H1 (cell line): Measurements from ENCODE around the gene SPTSSA. TPM values are rescaled to one million over a fixed set of nuclear protein-coding genes. Genes with fewer than 3 reads are reported as not detected.

Experiments
- CTCF ChIA-PET: fragments of 300-600 bp; sonication (Branson Sonifier 250); formaldehyde crosslinking; loops from one replicate; lab custom pipeline; 2021; ENCODE audit not compliant: partially characterized antibody; lab: Charles Lee
- POLR2A ChIA-PET: fragments of 300-600 bp; sonication (Branson Sonifier 250); formaldehyde crosslinking; loops from one replicate; lab custom pipeline; 2021; ENCODE audit warnings: inconsistent platforms; ENCODE audit not compliant: partially characterized antibody; lab: Charles Lee
- DNase-seq, 2 experiments: peaks; one replicate each; pipeline versions ENCODE4 v3.0.0 to v3.0.0-alpha.2; 2010 to 2022; ENCODE audit warnings: low spot score in 2 of 2, low read depth in 1 of 2, mixed read lengths in 1 of 2
- FAIRE-seq: peaks from 2 replicates; lab custom pipeline; 2011; peaks lifted over from hg19 to GRCh38; lab: Jason Lieb, UNC
- H2AFZ ChIP-seq: 2 replicates; pipeline ENCODE4 v1.8.1; 2012; ENCODE audit warnings: low read length, inconsistent platforms
- H2AK5ac ChIP-seq: 2 replicates; pipeline ENCODE4 v1.6.1; 2013; ENCODE audit warnings: low read depth, low read length
- H2BK120ac ChIP-seq: replicated peaks from 2 replicates; pipeline ENCODE3; 2013; ENCODE audit warnings: low read depth, low read length, inconsistent platforms
- H2BK12ac ChIP-seq: 2 replicates; pipeline ENCODE4 v1.6.1; 2013; ENCODE audit warnings: low read depth, low read length
- H2BK15ac ChIP-seq: 2 replicates; pipeline ENCODE4 v1.6.1; 2013; ENCODE audit warnings: low read length
- H2BK20ac ChIP-seq: 2 replicates; pipeline ENCODE4 v1.6.1; 2013; ENCODE audit warnings: low read length
- H2BK5ac ChIP-seq: 2 replicates; pipeline ENCODE4 v1.6.1; 2013; ENCODE audit warnings: low read depth, low read length
- H3K14ac ChIP-seq: 2 replicates; pipeline ENCODE4 v1.6.1; 2013; ENCODE audit warnings: inconsistent platforms; ENCODE audit not compliant: insufficient read length
- H3K18ac ChIP-seq: 2 replicates; pipeline ENCODE4 v1.6.1; 2013; ENCODE audit warnings: low read length; ENCODE audit errors: extremely low read depth
- H3K23ac ChIP-seq: 2 replicates; pipeline ENCODE4 v1.6.1; 2013; ENCODE audit warnings: inconsistent platforms; ENCODE audit not compliant: insufficient read length
- H3K23me2 ChIP-seq: 2 replicates; pipeline ENCODE4 v1.6.1; 2013; ENCODE audit warnings: low read depth, low read length
- H3K27ac ChIP-seq: 2 replicates; pipeline ENCODE4 v1.6.1; 2011; ENCODE audit warnings: low read depth, low read length, inconsistent platforms
- H3K27me3 ChIP-seq, 4 experiments: replicated peaks in 1 of 4; 1 replicate in 1 of 4; 2 replicates in 3 of 4; pipeline versions ENCODE4 v1.6.1 to v1.8.1; 2011 to 2013; ENCODE audit warnings: low read length in 3 of 4, mild to moderate bottlenecking in 3 of 4, inconsistent platforms in 2 of 4, mixed read lengths in 2 of 4, moderate library complexity in 1 of 4; ENCODE audit not compliant: control insufficient read depth in 3 of 4, insufficient read depth in 3 of 4; ENCODE audit errors: extremely low read depth in 1 of 4
- H3K36me3 ChIP-seq, 4 experiments: 2 replicates each; pipeline versions ENCODE4 v1.6.1 to v1.8.1; 2011 to 2013; ENCODE audit warnings: mild to moderate bottlenecking in 4 of 4, low read length in 3 of 4, moderate library complexity in 2 of 4, control low read depth in 1 of 4, inconsistent platforms in 1 of 4; ENCODE audit not compliant: insufficient read depth in 4 of 4, control insufficient read depth in 2 of 4
- H3K4ac ChIP-seq: replicated peaks from 2 replicates; pipeline ENCODE3; 2013; ENCODE audit warnings: low read length, low read depth, mixed read lengths, inconsistent platforms; ENCODE audit not compliant: insufficient read length
- H3K4me1 ChIP-seq, 4 experiments: replicated peaks in 1 of 4; 1 replicate in 1 of 4; 2 replicates in 3 of 4; pipeline versions ENCODE4 v1.6.1 to v1.8.1; 2011 to 2013; ENCODE audit warnings: low read length in 3 of 4, inconsistent platforms in 2 of 4, mixed read lengths in 1 of 4; ENCODE audit not compliant: insufficient read depth in 4 of 4, control insufficient read depth in 3 of 4
- H3K4me2 ChIP-seq, 2 experiments: 2 replicates each; pipeline versions ENCODE4 v1.6.1 to v1.8.1; 2011 to 2013; ENCODE audit warnings: low read depth in 2 of 2, low read length in 2 of 2, control low read depth in 1 of 2, inconsistent platforms in 1 of 2, mild to moderate bottlenecking in 1 of 2; ENCODE audit not compliant: insufficient read depth in 1 of 2
- H3K4me3 ChIP-seq, 4 experiments: fragments of 200-600, 300-600 bp in 1 of 4; sonication (generic), shearing (Covaris generic), sonication (Bioruptor Twin) in 1 of 4; 2 replicates each; pipeline versions ENCODE4 v1.5.1 to v1.8.1; 2011 to 2016; ENCODE audit warnings: low read length in 4 of 4, low read depth in 3 of 4, control low read depth in 2 of 4, inconsistent platforms in 2 of 4, mild to moderate bottlenecking in 2 of 4, mixed read lengths in 1 of 4, moderate library complexity in 1 of 4; ENCODE audit not compliant: insufficient read depth in 2 of 4; ENCODE audit errors: extremely low read depth in 1 of 4
- H3K56ac ChIP-seq: replicated peaks from 2 replicates; pipeline ENCODE3; 2013; ENCODE audit warnings: low read depth, mild to moderate bottlenecking, mixed read lengths, low read length, inconsistent platforms; ENCODE audit not compliant: insufficient read length
- H3K79me1 ChIP-seq: 2 replicates; pipeline ENCODE4 v1.6.1; 2013; ENCODE audit warnings: low read depth, low read length, control low read depth
- H3K79me2 ChIP-seq, 2 experiments: 2 replicates each; pipeline versions ENCODE4 v1.6.1 to v1.8.1; 2012 to 2013; ENCODE audit warnings: low read length in 2 of 2, mild to moderate bottlenecking in 2 of 2, inconsistent platforms in 1 of 2; ENCODE audit not compliant: insufficient read depth in 2 of 2, control insufficient read depth in 1 of 2
- H3K9ac ChIP-seq, 4 experiments: replicated peaks in 1 of 4; 1 replicate in 1 of 4; 2 replicates in 3 of 4; pipeline versions ENCODE4 v1.6.1 to v1.8.1; 2011 to 2013; ENCODE audit warnings: low read depth in 3 of 4, low read length in 3 of 4, control low read depth in 2 of 4, mild to moderate bottlenecking in 2 of 4, moderate library complexity in 2 of 4, inconsistent platforms in 1 of 4; ENCODE audit errors: extremely low read depth in 1 of 4
- H3K9me3 ChIP-seq, 2 experiments: 2 replicates each; pipeline versions ENCODE4 v1.6.1 to v1.8.1; 2012 to 2013; ENCODE audit warnings: mild to moderate bottlenecking in 2 of 2, moderate library complexity in 2 of 2, control low read depth in 1 of 2, inconsistent platforms in 1 of 2, low read depth in 1 of 2, low read length in 1 of 2, mixed read lengths in 1 of 2; ENCODE audit not compliant: insufficient read depth in 2 of 2
- H4K20me1 ChIP-seq, 2 experiments: replicated peaks in 1 of 2; 2 replicates each; pipeline versions ENCODE3 to v1.8.1; 2011 to 2013; ENCODE audit warnings: inconsistent platforms in 2 of 2, low read length in 2 of 2, mild to moderate bottlenecking in 1 of 2; ENCODE audit not compliant: insufficient read depth in 2 of 2, control insufficient read depth in 1 of 2
- H4K5ac ChIP-seq: 2 replicates; pipeline ENCODE4 v1.6.1; 2013; ENCODE audit warnings: low read length, low read depth, mixed read lengths, inconsistent platforms; ENCODE audit not compliant: insufficient read length
- H4K8ac ChIP-seq: 2 replicates; pipeline ENCODE4 v1.8.0; 2013; ENCODE audit warnings: mild to moderate bottlenecking, moderate library complexity, low read length, inconsistent platforms; ENCODE audit not compliant: insufficient read depth; ENCODE audit errors: extremely low read depth
- H4K91ac ChIP-seq: replicated peaks from 2 replicates; pipeline ENCODE3; 2013; ENCODE audit warnings: low read length, mixed read lengths, inconsistent platforms; ENCODE audit not compliant: insufficient read length
- CBX5 ChIP-seq: fragments of 300-800, 300-1000 bp; sonication (generic); IDR thresholded peaks from 2 replicates; pipeline ENCODE4 v1.7.1; 2016; ENCODE audit warnings: antibody characterized with exemption, low read length, low read depth
- CEBPB ChIP-seq: IDR thresholded peaks from 2 replicates; pipeline ENCODE4 v1.6.1; 2012; ENCODE audit warnings: low read depth, low read length
- GTF2F1 ChIP-seq: IDR thresholded peaks from 2 replicates; pipeline ENCODE4 v1.6.1; 2012; ENCODE audit warnings: low read depth, low read length, improper control_type of control experiment, borderline replicate concordance
- MAFK ChIP-seq: IDR thresholded peaks from 2 replicates; pipeline ENCODE4 v1.6.1; 2012; ENCODE audit warnings: low read depth, mild to moderate bottlenecking, improper control_type of control experiment, low read length
- POLR2A ChIP-seq, 2 experiments: IDR thresholded peaks; 1 replicate in 1 of 2; 2 replicates in 1 of 2; pipeline ENCODE4 v1.6.1; 2011; ENCODE audit warnings: low read depth in 2 of 2, low read length in 2 of 2, mild to moderate bottlenecking in 2 of 2; ENCODE audit errors: control extremely low read depth in 1 of 2
- POLR2AphosphoS5 ChIP-seq: IDR thresholded peaks from 2 replicates; pipeline ENCODE4 v1.6.1; 2011; ENCODE audit warnings: low read depth, low read length
- RNF2 ChIP-seq: fragments of 200-900, 300-1000 bp; sonication (generic); IDR thresholded peaks from 2 replicates; pipeline ENCODE4 v1.7.1; 2016; ENCODE audit warnings: borderline replicate concordance, low read depth, mild to moderate bottlenecking, antibody characterized with exemption, low read length; ENCODE audit not compliant: poor library complexity, severe bottlenecking; ENCODE audit errors: missing control alignments
- RXRA ChIP-seq: IDR thresholded peaks from 2 replicates; pipeline ENCODE4 v1.6.1; 2011; ENCODE audit warnings: low read depth, mild to moderate bottlenecking, low read length, moderate library complexity; ENCODE audit not compliant: insufficient read depth
- SAP30 ChIP-seq: fragments of 300-600 bp; sonication (generic); IDR thresholded peaks from 2 replicates; pipeline ENCODE4 v1.7.1; 2012; ENCODE audit warnings: low read length, moderate library complexity, mild to moderate bottlenecking, inconsistent platforms; ENCODE audit not compliant: insufficient read depth, insufficient replicate concordance
- SIN3A ChIP-seq, 2 experiments: IDR thresholded peaks in 1 of 2; conservative IDR thresholded peaks in 1 of 2; 2 replicates each; pipeline ENCODE4 v1.6.1; 2011 to 2012; ENCODE audit warnings: low read length in 2 of 2, improper control_type of control experiment in 1 of 2, low read depth in 1 of 2, mild to moderate bottlenecking in 1 of 2
- SRF ChIP-seq: IDR thresholded peaks from 2 replicates; pipeline ENCODE4 v1.6.1; 2011; ENCODE audit warnings: mild to moderate bottlenecking, low read depth, low read length, moderate library complexity
- WGBS, 2 experiments: shearing (Covaris generic) in 1 of 2; methylation state at CpG; one replicate each; pipeline versions ENCODE4 v1.1.6 to v1.1.7; 2013 to 2015; ENCODE audit warnings: low lambda C conversion rate in 2 of 2, mixed read lengths in 2 of 2, inconsistent platforms in 1 of 2, low coverage in 1 of 2, missing lambda C conversion rate in 1 of 2; ENCODE audit not compliant: insufficient replicate concordance in 2 of 2, insufficient coverage in 1 of 2, insufficient read length in 1 of 2; ENCODE audit errors: extremely low coverage in 1 of 2, missing lambda C conversion rate in 1 of 2; 5-methylcytosine and 5-hydroxymethylcytosine counted together
- polyA plus RNA-seq, 7 experiments: library from polyadenylated mRNA; depleted of rRNA in 3 of 7; stranded (reverse) in 5 of 7; unstranded in 2 of 7; fragments of >200 nt in 5 of 7; fragments of 200-250 nt in 2 of 7; gene quantifications; 1 replicate in 5 of 7; 2 replicates in 1 of 7; 4 replicates in 1 of 7; pipeline versions ENCODE4 v1.2.1 to v1.2.3, GENCODE V29; 2011 to 2013; ENCODE audit warnings: missing spikeins in 2 of 7, mixed read lengths in 2 of 7
- total RNA-seq: library from RNA; stranded (reverse); fragmentation: NEBNext Ultra II Directional; extraction: Animal tissue kit (Norgen Biotek cat#: 25700); gene quantifications from 2 replicates; pipeline ENCODE4 v1.2.1, GENCODE V29; 2021
- TF ChIP-seq, protein P1 (sequence below): IDR thresholded peaks from 2 replicates; pipeline ENCODE4 v1.6.1; 2011; ENCODE audit warnings: low read length, improper control_type of control experiment

The SPTSSA gene
- total and polyA plus RNA-seq, 2 of the 8 experiments (the other 6 are each of a cell fraction or from before 2014, with no cell fraction given): 24.9 to 28.5 TPM

DNA sequence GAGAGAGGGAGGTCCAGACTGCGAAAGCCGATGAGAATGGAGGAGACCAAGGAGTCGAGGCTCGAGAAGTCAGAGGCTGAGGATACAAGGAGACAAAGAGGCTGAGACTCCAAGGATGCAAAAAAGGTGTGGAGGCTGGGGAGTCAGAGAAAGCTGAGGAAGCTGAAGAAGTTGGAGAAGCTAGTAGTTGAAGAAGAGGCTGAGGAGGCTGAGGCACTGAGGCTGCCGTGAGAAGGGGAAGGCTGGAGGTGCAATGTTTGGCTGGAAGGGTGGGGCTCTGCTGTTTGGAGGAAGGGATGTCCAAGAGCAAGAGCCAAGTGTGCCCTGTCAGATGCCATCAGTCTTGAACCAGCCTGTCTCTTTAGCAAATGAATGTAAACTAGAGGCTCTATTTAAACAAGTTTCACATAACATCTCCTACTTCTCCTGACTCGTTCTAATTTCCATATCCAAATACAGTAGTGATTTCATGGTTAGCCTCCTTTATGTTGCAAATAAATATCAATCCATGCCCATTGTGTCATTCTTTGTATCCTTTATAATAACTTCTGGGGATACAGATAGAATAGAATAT is 10.8 kb upstream of the SPTSSA start:
- Histone ChIP-seq H3K14ac (no peak overlapping the region), H2AFZ (no peak overlapping the region), H3K36me3 (no peaks in the 10 kb centered on the region; a peak in 1 of 8 replicates), H2BK15ac (no peak overlapping the region), H4K91ac (no peak overlapping the region), H3K79me1 (no peaks in the 10 kb centered on the region), H4K5ac (no peak overlapping the region), H3K23ac (no peak overlapping the region), H3K27me3 (no peaks in the 10 kb centered on the region), H3K23me2 (no peaks in the 10 kb centered on the region; the same call in 1 of the 2 replicates), H2AK5ac (no peak overlapping the region), H3K56ac (no peak overlapping the region), H3K18ac (no peak overlapping the region), H2BK120ac (no peak overlapping the region), H3K4ac (no peak overlapping the region), H2BK20ac (no peak overlapping the region), H4K8ac (no peak overlapping the region), H3K4me1 (peaks cover 0 to 6% (median 0%) of the 10 kb centered on the region in 4 experiments; a peak in 2 of 7 replicates), H3K9ac (no peak overlapping the region), H3K4me2 (no peak overlapping the region), H2BK5ac (no peak overlapping the region), H3K4me3 (no peak overlapping the region), H3K9me3 (peaks cover 0 to 10% of the 10 kb centered on the region in 2 experiments; a peak in 1 of 4 replicates), H3K27ac (no peak overlapping the region), H2BK12ac (no peak overlapping the region), H4K20me1 (no peaks in the 10 kb centered on the region), H3K79me2 (no peaks in the 10 kb centered on the region)
- DNase-seq (no peak), FAIRE-seq (no peak)
- POLR2A ChIA-PET: interaction anchor here (0.8 kb wide), 1 partner anchor 12 kb away, joined by 3 read pairs; no protein-coding TSS in a partner anchor
- WGBS, 2 experiments: 88% methylated on average over 6 of the region's 6 CpGs; no CpG with 5 or more reads in 1 of the 2 experiments
- CTCF ChIA-PET: interaction anchor here (1.4 kb wide), 1 partner anchor 9 kb away, joined by 3 read pairs; no protein-coding TSS in a partner anchor
- no peak for TF ChIP-seq CEBPB
- no peak for TF ChIP-seq MAFK
- no peak for TF ChIP-seq GTF2F1
- TF ChIP-seq POLR2AphosphoS5: no peak
- no peak for TF ChIP-seq CBX5
- TF ChIP-seq SRF: no peak
- TF ChIP-seq, protein P1, sequence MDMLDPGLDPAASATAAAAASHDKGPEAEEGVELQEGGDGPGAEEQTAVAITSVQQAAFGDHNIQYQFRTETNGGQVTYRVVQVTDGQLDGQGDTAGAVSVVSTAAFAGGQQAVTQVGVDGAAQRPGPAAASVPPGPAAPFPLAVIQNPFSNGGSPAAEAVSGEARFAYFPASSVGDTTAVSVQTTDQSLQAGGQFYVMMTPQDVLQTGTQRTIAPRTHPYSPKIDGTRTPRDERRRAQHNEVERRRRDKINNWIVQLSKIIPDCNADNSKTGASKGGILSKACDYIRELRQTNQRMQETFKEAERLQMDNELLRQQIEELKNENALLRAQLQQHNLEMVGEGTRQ: no peak
- no peak for TF ChIP-seq RNF2
- no peak for TF ChIP-seq SIN3A (conservative IDR thresholded peaks at IDR 0.05 in 1 of 2, IDR thresholded peaks at IDR 0.05 in 1 of 2; ENCODE audit: low read depth in 1 of 2, low read length in 2 of 2)
- TF ChIP-seq POLR2A (IDR thresholded peaks at IDR 0.05; ENCODE audit: control extremely low read depth in 1 of 2, low read depth in 2 of 2, low read length in 2 of 2): no peak
- no peak for TF ChIP-seq SAP30
- no peak for TF ChIP-seq RXRA
